ENCODE data around the gene PFDN2.
A peak's percentile ranks its signal among the peaks of the same experiment; 100 is the strongest.

The PFDN2 gene

GRCh38 chr1:161106431-161106830, 11.4 kb downstream of the PFDN2 start:
- no peak overlapping the region for H3K9ac ChIP-seq (ENCODE audit: low read depth in 1 of 2, low read length in 2 of 2)

GRCh38 chr1:161100556-161100955, 17.3 kb downstream of the PFDN2 start:
- H3K4me1 ChIP-seq (ENCODE audit: control insufficient read depth in 1 of 2, insufficient read depth in 2 of 2, low read length in 2 of 2) = peaks cover 0 to 22% of the 10 kb centered on the region in 2 donors
- H3K4me3 ChIP-seq (ENCODE audit: low read depth in 1 of 2, low read length in 2 of 2) = no peak overlapping the region
- no peak overlapping the region for H3K27ac ChIP-seq (ENCODE audit: low read depth, low read length)
- H3K9me3 ChIP-seq (ENCODE audit: control insufficient read depth in 1 of 2, low read length in 2 of 2) = no peaks in the 10 kb centered on the region
- H3K9ac ChIP-seq (ENCODE audit: low read depth in 1 of 2, low read length in 2 of 2) = no peak overlapping the region
- peaks cover 16 to 27% of the 10 kb centered on the region in 2 donors for H3K36me3 ChIP-seq (ENCODE audit: control insufficient read depth in 1 of 2, insufficient read depth in 2 of 2, low read length in 2 of 2)
- H3K27me3 ChIP-seq (ENCODE audit: control insufficient read depth in 1 of 2, insufficient read depth in 2 of 2, low read length in 2 of 2) = no peaks in the 10 kb centered on the region

More at GRCh38 chr1:161106431-161106830, 11.4 kb downstream of the PFDN2 start:
- Histone ChIP-seq H3K27ac (ENCODE audit: low read depth, low read length) (no peak overlapping the region), H3K4me3 (ENCODE audit: low read depth in 1 of 2, low read length in 2 of 2) (no peak overlapping the region), H3K27me3 (ENCODE audit: control insufficient read depth in 1 of 2, insufficient read depth in 2 of 2, low read length in 2 of 2) (no peaks in the 10 kb centered on the region), H3K36me3 (ENCODE audit: control insufficient read depth in 1 of 2, insufficient read depth in 2 of 2, low read length in 2 of 2) (peaks cover 7 to 25% of the 10 kb centered on the region in 2 donors), H3K9me3 (ENCODE audit: control insufficient read depth in 1 of 2, low read length in 2 of 2) (no peaks in the 10 kb centered on the region), H3K4me1 (ENCODE audit: control insufficient read depth in 1 of 2, insufficient read depth in 2 of 2, low read length in 2 of 2) (no peaks in the 10 kb centered on the region)

- Histone ChIP-seq H3K27me3 (ENCODE audit: control insufficient read depth in 1 of 2, insufficient read depth in 2 of 2, low read length in 2 of 2) (no peaks in the 10 kb centered on the region), H3K4me1 (ENCODE audit: control insufficient read depth in 1 of 2, insufficient read depth in 2 of 2, low read length in 2 of 2) (peaks cover 0 to 22% of the 10 kb centered on the region in 2 donors), H3K4me3 (ENCODE audit: low read depth in 1 of 2, low read length in 2 of 2) (peak overlapping the region; percentile 77 to 94), H3K36me3 (ENCODE audit: control insufficient read depth in 1 of 2, insufficient read depth in 2 of 2, low read length in 2 of 2) (peaks cover 16 to 27% of the 10 kb centered on the region in 2 donors), H3K9ac (ENCODE audit: low read depth in 1 of 2, low read length in 2 of 2) (no peak overlapping the region), H3K9me3 (ENCODE audit: control insufficient read depth in 1 of 2, low read length in 2 of 2) (no peaks in the 10 kb centered on the region), H3K27ac (ENCODE audit: low read depth, low read length) (no peak overlapping the region)
Observed at GRCh38 chr1:161099090-161099802, 18.6 kb downstream of the PFDN2 start.

- H3K27ac ChIP-seq (ENCODE audit: low read depth, low read length) = no peak within 1 kb of the TSS
- peaks cover 16 to 27% of the 10 kb centered on the region in 2 donors for H3K36me3 ChIP-seq (ENCODE audit: control insufficient read depth in 1 of 2, insufficient read depth in 2 of 2, low read length in 2 of 2)
- peak within 1 kb of the TSS; percentile 77 to 94 for H3K4me3 ChIP-seq (ENCODE audit: low read depth in 1 of 2, low read length in 2 of 2)
- H3K27me3 ChIP-seq (ENCODE audit: control insufficient read depth in 1 of 2, insufficient read depth in 2 of 2, low read length in 2 of 2) = no peaks in the 10 kb centered on the region
- peaks cover 0 to 22% of the 10 kb centered on the region in 2 donors for H3K4me1 ChIP-seq (ENCODE audit: control insufficient read depth in 1 of 2, insufficient read depth in 2 of 2, low read length in 2 of 2)
- H3K9me3 ChIP-seq (ENCODE audit: control insufficient read depth in 1 of 2, low read length in 2 of 2) = no peaks in the 10 kb centered on the region
- H3K9ac ChIP-seq (ENCODE audit: low read depth in 1 of 2, low read length in 2 of 2) = peak within 1 kb of the TSS; percentile 70 to 81
Observed at GRCh38 chr1:161098210-161099068, 19.4 kb downstream of the PFDN2 start, which contains the start of gene KLHDC9. Gene KLHDC9, plus strand, starts transcription at chr1:161098361. Its CDS starts 175 bp downstream, at chr1:161098536.

GRCh38 chr1:161096530-161096929, 21.3 kb downstream of the PFDN2 start:
- Histone ChIP-seq H3K9me3 (ENCODE audit: control insufficient read depth in 1 of 2, low read length in 2 of 2) (no peaks in the 10 kb centered on the region), H3K9ac (ENCODE audit: low read depth in 1 of 2, low read length in 2 of 2) (no peak overlapping the region), H3K27ac (ENCODE audit: low read depth, low read length) (no peak overlapping the region), H3K36me3 (ENCODE audit: control insufficient read depth in 1 of 2, insufficient read depth in 2 of 2, low read length in 2 of 2) (peaks cover 9 to 19% of the 10 kb centered on the region in 2 donors), H3K4me1 (ENCODE audit: control insufficient read depth in 1 of 2, insufficient read depth in 2 of 2, low read length in 2 of 2) (peaks cover 0 to 22% of the 10 kb centered on the region in 2 donors), H3K4me3 (ENCODE audit: low read depth in 1 of 2, low read length in 2 of 2) (no peak overlapping the region), H3K27me3 (ENCODE audit: control insufficient read depth in 1 of 2, insufficient read depth in 2 of 2, low read length in 2 of 2) (no peaks in the 10 kb centered on the region)

GRCh38 chr1:161096015-161096414, 21.8 kb downstream of the PFDN2 start:
- H3K36me3 ChIP-seq (ENCODE audit: control insufficient read depth in 1 of 2, insufficient read depth in 2 of 2, low read length in 2 of 2) = peaks cover 9 to 14% of the 10 kb centered on the region in 2 donors
- no peaks in the 10 kb centered on the region for H3K27me3 ChIP-seq (ENCODE audit: control insufficient read depth in 1 of 2, insufficient read depth in 2 of 2, low read length in 2 of 2)
- peaks cover 0 to 22% of the 10 kb centered on the region in 2 donors for H3K4me1 ChIP-seq (ENCODE audit: control insufficient read depth in 1 of 2, insufficient read depth in 2 of 2, low read length in 2 of 2)
- H3K4me3 ChIP-seq (ENCODE audit: low read depth in 1 of 2, low read length in 2 of 2) = no peak overlapping the region
- no peak overlapping the region for H3K9ac ChIP-seq (ENCODE audit: low read depth in 1 of 2, low read length in 2 of 2)
- no peak overlapping the region for H3K27ac ChIP-seq (ENCODE audit: low read depth, low read length)
- no peaks in the 10 kb centered on the region for H3K9me3 ChIP-seq (ENCODE audit: control insufficient read depth in 1 of 2, low read length in 2 of 2)

GRCh38 chr1:161095230-161095629, 22.6 kb downstream of the PFDN2 start:
- Histone ChIP-seq H3K27ac (ENCODE audit: low read depth, low read length) (no peak overlapping the region), H3K36me3 (ENCODE audit: control insufficient read depth in 1 of 2, insufficient read depth in 2 of 2, low read length in 2 of 2) (peaks cover 5 to 9% of the 10 kb centered on the region in 2 donors), H3K4me3 (ENCODE audit: low read depth in 1 of 2, low read length in 2 of 2) (no peak overlapping the region), H3K9ac (ENCODE audit: low read depth in 1 of 2, low read length in 2 of 2) (no peak overlapping the region), H3K27me3 (ENCODE audit: control insufficient read depth in 1 of 2, insufficient read depth in 2 of 2, low read length in 2 of 2) (no peaks in the 10 kb centered on the region), H3K4me1 (ENCODE audit: control insufficient read depth in 1 of 2, insufficient read depth in 2 of 2, low read length in 2 of 2) (peaks cover 0 to 22% of the 10 kb centered on the region in 2 donors), H3K9me3 (ENCODE audit: control insufficient read depth in 1 of 2, low read length in 2 of 2) (no peaks in the 10 kb centered on the region)

- H3K9me3 ChIP-seq (ENCODE audit: control insufficient read depth in 1 of 2, low read length in 2 of 2) = no peaks in the 10 kb centered on the region
- no peak overlapping the region for H3K4me3 ChIP-seq (ENCODE audit: low read depth in 1 of 2, low read length in 2 of 2)
- H3K27me3 ChIP-seq (ENCODE audit: control insufficient read depth in 1 of 2, insufficient read depth in 2 of 2, low read length in 2 of 2) = no peaks in the 10 kb centered on the region
- peaks cover 4 to 25% of the 10 kb centered on the region in 2 donors for H3K4me1 ChIP-seq (ENCODE audit: control insufficient read depth in 1 of 2, insufficient read depth in 2 of 2, low read length in 2 of 2)
- H3K36me3 ChIP-seq (ENCODE audit: control insufficient read depth in 1 of 2, insufficient read depth in 2 of 2, low read length in 2 of 2) = peaks cover 0 to 2% of the 10 kb centered on the region in 2 donors
- H3K27ac ChIP-seq (ENCODE audit: low read depth, low read length) = no peak overlapping the region
- H3K9ac ChIP-seq (ENCODE audit: low read depth in 1 of 2, low read length in 2 of 2) = no peak overlapping the region
Observed at GRCh38 chr1:161094481-161094880, 23.4 kb downstream of the PFDN2 start.

- peaks cover 11 to 22% of the 10 kb centered on the region in 2 donors for H3K4me1 ChIP-seq (ENCODE audit: control insufficient read depth in 1 of 2, insufficient read depth in 2 of 2, low read length in 2 of 2)
- H3K27me3 ChIP-seq (ENCODE audit: control insufficient read depth in 1 of 2, insufficient read depth in 2 of 2, low read length in 2 of 2) = no peaks in the 10 kb centered on the region
- H3K36me3 ChIP-seq (ENCODE audit: control insufficient read depth in 1 of 2, insufficient read depth in 2 of 2, low read length in 2 of 2) = no peaks in the 10 kb centered on the region
- no peak overlapping the region for H3K27ac ChIP-seq (ENCODE audit: low read depth, low read length)
- H3K9ac ChIP-seq (ENCODE audit: low read depth in 1 of 2, low read length in 2 of 2) = no peak overlapping the region
- H3K9me3 ChIP-seq (ENCODE audit: control insufficient read depth in 1 of 2, low read length in 2 of 2) = no peaks in the 10 kb centered on the region
- H3K4me3 ChIP-seq (ENCODE audit: low read depth in 1 of 2, low read length in 2 of 2) = no peak overlapping the region
Observed at GRCh38 chr1:161092621-161093028, 25.2 kb downstream of the PFDN2 start.

All from duodenal mucosa (tissue), 2 donors.